HUES64 (cell line): ENCODE results near the gene PKD1.
"Not testable (repeated sequence)": the region's sequence is repeated elsewhere in the genome, so short reads cannot be mapped to it uniquely, and the experiment has no call there.

Source experiments
- H3K27ac ChIP-seq: 2 replicates; pipeline ENCODE4 v1.7.0; 2013; ENCODE audit warnings: low read depth, low read length, inconsistent platforms
- H3K27me3 ChIP-seq: 2 replicates; pipeline ENCODE4 v1.6.1; 2013; ENCODE audit warnings: mild to moderate bottlenecking, low read length; ENCODE audit not compliant: insufficient read depth
- H3K36me3 ChIP-seq: 2 replicates; pipeline ENCODE4 v1.6.1; 2013; ENCODE audit warnings: mild to moderate bottlenecking, low read length; ENCODE audit not compliant: insufficient read depth
- H3K4me1 ChIP-seq: 2 replicates; pipeline ENCODE4 v1.6.1; 2013; ENCODE audit warnings: mild to moderate bottlenecking, low read length, moderate library complexity; ENCODE audit not compliant: insufficient read depth
- H3K4me3 ChIP-seq: 2 replicates; pipeline ENCODE4 v1.5.1; 2013; ENCODE audit warnings: mild to moderate bottlenecking, low read length, moderate library complexity
- H3K9ac ChIP-seq: 2 replicates; pipeline ENCODE4 v1.6.1; 2013; ENCODE audit warnings: mild to moderate bottlenecking, low read depth, low read length
- H3K9me3 ChIP-seq: 2 replicates; pipeline ENCODE4 v1.6.1; 2013; ENCODE audit warnings: low read depth, low read length; ENCODE audit not compliant: insufficient read depth
- WGBS: fragments of 150-250, 120-280 bp; methylation state at CpG from one replicate; pipeline ENCODE4 v1.1.7; 2013; ENCODE audit warnings: missing lambda C conversion rate; 5-methylcytosine and 5-hydroxymethylcytosine counted together

The PKD1 gene

DNA sequence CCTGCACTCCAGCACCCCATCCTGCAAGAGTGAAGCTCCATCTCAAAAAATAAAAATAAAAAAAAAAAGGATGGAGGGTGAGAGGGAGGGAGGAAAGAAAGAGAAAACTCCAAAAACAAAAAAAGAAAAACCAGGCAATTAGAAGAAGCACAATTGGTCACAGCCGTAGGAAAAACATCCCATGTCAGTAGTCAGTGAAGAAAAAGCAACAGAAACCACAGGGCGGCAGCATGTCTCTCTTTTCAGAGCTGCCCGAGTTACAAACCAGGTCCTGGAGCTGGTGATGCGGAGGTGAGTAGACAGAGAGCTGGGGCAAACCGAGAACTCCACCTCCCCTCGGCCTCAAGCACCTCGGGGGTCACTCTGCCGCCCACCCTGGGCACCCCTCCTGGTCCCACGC, 14.4 kb downstream of the PKD1 start:
- H3K27ac ChIP-seq, H3K9ac ChIP-seq, H3K27me3 ChIP-seq, H3K36me3 ChIP-seq, H3K4me1 ChIP-seq, H3K9me3 ChIP-seq, H3K4me3 ChIP-seq: not testable (repeated sequence)
- 69% methylated on average over 6 of the region's 9 CpGs for WGBS

DNA sequence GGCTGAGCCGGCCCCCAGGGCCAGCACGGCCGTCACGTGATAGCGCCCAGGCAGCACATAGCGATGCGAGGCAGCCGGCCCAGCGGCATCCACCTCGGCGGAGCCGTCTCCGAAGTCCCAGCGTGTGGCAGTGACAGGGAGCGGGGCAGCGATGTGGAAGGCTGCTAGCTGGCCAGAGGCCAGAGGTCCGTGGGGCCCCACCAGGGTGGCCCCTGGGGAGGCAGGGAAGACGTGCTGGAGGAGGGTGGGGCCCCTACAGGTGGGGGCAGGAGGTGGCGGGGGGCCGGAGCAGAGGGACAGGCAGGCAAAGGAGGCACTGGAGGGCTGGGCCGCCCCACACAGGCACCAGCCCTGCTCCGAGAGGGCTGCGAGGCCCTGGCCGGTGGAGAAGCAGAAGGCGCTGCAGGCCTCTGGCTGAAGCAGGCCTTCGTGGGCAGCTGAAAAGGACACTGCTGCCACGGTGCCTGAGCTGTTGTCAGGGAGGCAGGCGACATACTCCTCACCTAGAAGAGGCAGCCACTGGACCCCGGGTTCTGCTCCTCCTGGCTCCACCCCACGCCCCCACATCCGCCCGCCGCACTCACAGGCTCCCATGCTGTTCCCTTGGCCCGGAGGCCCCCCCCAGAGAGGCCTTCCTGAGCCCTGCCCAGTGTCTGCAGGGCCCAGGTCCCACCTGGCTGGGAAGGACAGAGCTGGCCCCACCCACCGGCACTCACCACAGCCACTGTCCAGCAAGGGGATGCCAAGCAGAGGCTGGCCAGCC, 17.6 kb downstream of the PKD1 start:
- WGBS, result 92% methylated on average over 24 of the region's 35 CpGs
- H3K9ac ChIP-seq, H3K9me3 ChIP-seq, H3K27ac ChIP-seq, H3K4me3 ChIP-seq, H3K27me3 ChIP-seq, H3K4me1 ChIP-seq, H3K36me3 ChIP-seq: not testable (repeated sequence)

DNA sequence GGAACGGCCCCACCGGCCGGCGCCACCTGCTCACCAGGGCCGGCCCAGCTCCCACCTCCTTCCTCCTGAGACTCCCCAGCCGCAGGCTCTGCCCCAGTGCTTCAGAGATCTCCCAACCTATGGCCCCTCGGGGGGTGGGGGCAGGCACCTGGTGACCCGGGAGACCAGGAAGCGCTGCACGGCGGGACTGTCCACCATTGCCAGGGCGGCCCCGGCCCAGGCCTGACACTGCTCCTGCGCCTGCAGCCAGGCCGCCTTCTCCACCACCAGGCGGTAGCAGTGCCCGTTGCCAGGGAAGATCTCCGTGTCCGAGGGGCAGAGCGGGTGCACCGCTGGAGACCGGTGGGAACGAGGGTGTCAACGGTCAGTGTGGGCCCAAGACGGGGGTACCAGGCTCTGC, 18.4 kb downstream of the PKD1 start:
- H3K36me3 ChIP-seq, H3K4me3 ChIP-seq, H3K4me1 ChIP-seq, H3K27me3 ChIP-seq, H3K27ac ChIP-seq, H3K9ac ChIP-seq, H3K9me3 ChIP-seq: not testable (repeated sequence)
- WGBS, result 94% methylated on average over 19 of the region's 25 CpGs

DNA sequence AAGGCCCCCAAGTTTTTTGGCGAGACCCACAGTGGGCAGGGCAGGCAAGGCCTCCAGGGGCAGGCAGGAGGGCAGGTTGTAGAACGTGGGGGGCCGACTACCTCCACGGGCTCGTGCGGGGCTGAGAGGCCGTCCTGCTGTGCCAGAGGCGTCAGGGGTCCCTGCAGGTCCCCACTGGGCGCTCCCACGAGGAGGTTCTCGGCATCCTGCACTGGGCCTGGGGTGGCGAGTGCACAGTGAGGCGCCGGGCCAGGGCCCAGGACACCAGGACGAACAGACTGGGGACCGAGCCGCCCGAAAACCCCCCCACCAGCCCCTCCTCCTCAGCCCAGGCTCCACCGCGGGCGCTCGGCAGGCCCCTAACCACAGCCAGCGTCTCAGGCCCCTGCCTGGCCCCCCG, 19.3 kb downstream of the PKD1 start:
- not testable (repeated sequence) for H3K9me3 ChIP-seq, H3K4me1 ChIP-seq, H3K9ac ChIP-seq, H3K27ac ChIP-seq, H3K27me3 ChIP-seq, H3K36me3 ChIP-seq, H3K4me3 ChIP-seq
- 94% methylated on average over 17 of the region's 24 CpGs for WGBS

DNA sequence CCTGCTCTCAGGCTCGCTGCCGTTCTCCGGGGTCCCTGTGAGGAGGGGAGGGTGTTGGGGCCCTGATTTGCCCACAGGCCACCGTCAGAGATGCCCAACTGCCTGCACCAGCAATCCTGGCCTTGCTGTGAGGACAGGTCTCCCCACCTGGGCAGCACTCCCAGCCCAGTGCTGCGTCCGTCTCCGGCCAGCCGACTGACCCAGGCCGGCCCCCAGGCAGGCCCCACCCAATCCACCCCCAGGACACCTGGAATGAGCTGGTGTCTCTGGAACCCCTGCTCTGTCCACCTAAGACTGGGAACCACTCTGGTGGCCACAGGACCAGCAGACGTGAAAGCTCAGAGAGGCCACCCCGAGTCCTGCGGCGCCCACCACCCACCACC, 20.1 kb downstream of the PKD1 start:
- Histone ChIP-seq H3K9ac (no peak overlapping the region), H3K9me3 (no peaks in the 10 kb centered on the region), H3K4me3 (no peak overlapping the region), H3K27ac (no peak overlapping the region), H3K36me3 (0 out of 2 replicates have a peak, but pooled peaks cover 4% of the 10 kb centered on the region), H3K27me3 (no peaks in the 10 kb centered on the region), H3K4me1 (no peaks in the 10 kb centered on the region)
- 94% methylated on average over 13 of the region's 13 CpGs for WGBS

DNA sequence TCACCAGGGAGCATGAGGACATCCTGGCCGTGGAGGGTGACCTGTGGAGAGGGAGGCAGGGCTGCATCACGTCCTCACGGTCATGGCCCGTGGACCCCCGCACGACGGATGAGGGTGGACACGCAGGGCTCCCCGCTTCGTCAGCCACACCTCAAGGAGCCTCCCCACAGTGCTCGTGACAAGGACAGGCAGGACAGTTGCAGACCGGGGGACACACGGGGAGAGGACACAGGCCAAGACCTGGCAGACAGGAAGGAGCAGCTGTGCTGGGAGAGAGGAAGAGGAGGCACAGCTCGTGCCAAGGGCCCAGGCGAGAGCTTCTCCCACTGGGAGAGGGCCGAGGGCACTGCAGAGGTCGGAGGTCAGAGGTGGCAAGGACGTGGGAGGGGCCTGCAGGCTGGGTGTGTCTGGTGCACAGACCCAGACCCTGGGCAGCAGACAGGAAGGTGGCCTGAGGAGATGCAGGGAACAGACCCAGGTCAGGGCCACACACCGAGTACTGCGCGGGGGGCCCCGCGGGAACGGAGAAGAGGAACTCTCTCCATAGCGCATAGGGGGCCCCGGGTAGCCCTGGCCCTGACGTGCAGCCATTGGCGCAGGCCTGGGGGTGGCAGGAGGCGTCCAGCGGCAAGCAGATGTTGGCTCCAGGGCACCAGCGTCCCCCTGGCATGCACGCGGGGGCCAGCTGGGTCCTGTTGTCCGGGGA, 20.7 kb downstream of the PKD1 start:
- H3K36me3 ChIP-seq, H3K9ac ChIP-seq, H3K4me1 ChIP-seq, H3K4me3 ChIP-seq, H3K27ac ChIP-seq, H3K9me3 ChIP-seq, H3K27me3 ChIP-seq: not testable (repeated sequence)
- WGBS, result 95% methylated on average over 28 of the region's 34 CpGs

DNA sequence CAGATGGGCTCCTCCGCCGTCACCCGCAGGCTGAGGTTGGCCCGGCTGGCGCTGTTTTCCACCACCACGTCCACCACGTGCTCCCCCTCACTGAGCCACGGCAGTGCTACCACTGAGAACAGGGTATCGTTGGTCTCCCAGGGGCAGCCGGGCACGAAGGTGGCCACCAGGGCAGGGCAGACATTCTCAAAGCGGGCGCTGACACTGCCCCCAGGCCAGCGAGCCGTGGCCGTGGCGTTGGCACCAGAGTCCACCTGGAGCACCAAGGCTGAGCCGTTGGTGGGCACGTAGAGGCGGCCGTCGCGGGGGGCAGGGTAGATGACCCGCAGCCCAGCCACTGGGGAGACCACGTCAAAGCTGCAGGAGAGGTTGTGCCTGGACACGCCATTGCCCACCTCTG, 21.5 kb downstream of the PKD1 start:
- H3K27me3 ChIP-seq, H3K4me1 ChIP-seq, H3K9me3 ChIP-seq, H3K27ac ChIP-seq, H3K36me3 ChIP-seq, H3K9ac ChIP-seq, H3K4me3 ChIP-seq: not testable (repeated sequence)
- 96% methylated on average over 26 of the region's 26 CpGs for WGBS

DNA sequence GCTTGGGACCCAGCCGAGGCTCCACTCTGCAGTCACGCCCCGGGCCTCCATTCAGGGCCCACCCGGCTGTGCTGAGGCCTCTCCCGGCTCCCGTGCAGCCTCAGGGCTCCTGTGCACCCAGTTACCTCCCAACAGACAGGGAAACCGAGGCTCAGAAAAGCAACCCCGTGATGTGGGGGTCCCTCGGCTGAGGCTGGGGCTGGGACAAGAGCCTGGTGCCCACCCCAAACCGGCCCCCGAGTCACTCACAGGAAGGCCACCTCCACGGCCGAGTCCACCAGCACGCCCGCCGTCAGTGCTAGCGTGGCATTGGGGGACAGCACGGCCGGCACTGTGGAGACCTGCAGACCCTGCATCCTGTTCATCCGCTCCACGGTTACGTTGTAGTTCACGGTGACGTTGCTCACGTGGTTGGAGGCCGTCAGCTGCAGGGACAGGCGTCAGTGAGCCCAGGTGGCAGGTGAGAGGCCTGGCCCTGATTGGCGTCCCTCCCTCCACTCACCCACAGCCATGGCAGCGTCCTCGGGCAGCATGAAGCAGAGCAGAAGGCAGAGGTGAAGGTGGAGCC, 23.1 kb downstream of the PKD1 start:
- H3K4me1 ChIP-seq, H3K27me3 ChIP-seq, H3K9ac ChIP-seq, H3K9me3 ChIP-seq, H3K36me3 ChIP-seq, H3K4me3 ChIP-seq, H3K27ac ChIP-seq: not testable (repeated sequence)
- WGBS, result 94% methylated on average over 28 of the region's 30 CpGs

DNA sequence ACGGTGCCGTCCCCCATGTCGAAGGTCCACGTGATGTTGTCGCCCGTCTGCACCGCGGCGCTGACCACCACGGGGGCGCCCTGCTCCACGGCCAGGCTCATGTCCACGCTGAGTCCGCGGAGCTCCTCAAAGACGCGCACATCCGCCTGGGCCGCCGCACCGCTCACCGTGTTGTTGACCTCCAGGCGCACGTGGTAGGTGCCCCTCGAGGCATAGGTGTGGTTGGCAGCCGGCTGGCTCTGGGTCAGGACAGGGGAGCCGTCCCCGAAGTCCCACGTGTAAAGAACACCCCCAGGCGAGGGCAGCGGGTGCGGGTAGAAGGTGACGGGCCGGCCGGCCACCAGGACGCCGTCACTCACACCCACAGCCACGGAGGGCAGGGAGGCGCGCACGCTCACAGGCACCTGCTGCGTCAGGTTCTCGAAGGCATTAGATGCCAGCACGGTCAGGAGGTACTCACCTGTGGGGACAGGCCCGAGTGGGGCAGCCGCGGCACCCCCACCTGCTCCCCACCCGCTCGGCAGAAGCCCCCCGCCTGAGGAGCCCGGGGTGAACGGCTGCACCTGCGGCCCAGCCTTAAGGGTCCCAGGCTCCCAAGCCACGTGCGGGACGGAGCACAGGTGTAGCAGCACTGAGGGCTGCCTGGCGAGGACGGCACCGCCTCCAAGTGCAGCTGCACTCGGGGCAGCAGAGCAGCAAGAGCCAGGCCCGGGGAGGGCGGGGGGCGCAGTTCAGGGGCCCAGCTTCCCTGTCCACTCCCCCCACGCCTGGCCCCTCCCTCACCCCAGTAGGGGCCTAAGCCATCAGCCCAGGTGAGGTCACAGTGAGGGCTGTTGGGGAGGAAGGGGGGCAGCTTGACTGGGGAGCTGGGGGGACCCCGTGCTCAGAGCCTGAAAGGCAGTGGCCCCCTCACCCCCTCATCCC, 24.0 kb downstream of the PKD1 start:
- H3K9ac ChIP-seq, H3K27me3 ChIP-seq, H3K4me1 ChIP-seq, H3K9me3 ChIP-seq, H3K4me3 ChIP-seq, H3K27ac ChIP-seq, H3K36me3 ChIP-seq: not testable (repeated sequence)
- WGBS, result 96% methylated on average over 61 of the region's 65 CpGs

DNA sequence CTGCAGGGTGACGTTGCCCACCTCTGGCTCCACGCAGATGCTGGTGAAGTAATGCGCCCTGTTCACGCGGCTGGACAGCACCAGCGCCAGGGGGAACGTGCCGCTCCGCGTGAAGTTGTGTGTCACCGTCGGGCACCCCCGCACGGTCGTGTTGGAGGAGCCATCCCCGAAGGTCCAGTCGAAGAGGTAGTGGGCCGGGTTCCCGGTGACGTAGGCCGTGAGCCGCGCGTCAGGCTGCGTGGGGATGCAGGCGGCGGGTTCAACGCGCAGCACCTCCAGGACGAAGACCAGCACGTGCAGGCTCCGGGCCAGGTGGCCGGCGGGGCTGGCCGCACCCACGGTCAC, 24.7 kb downstream of the PKD1 start:
- H3K9me3 ChIP-seq, H3K36me3 ChIP-seq, H3K4me3 ChIP-seq, H3K27me3 ChIP-seq, H3K4me1 ChIP-seq, H3K9ac ChIP-seq, H3K27ac ChIP-seq: not testable (repeated sequence)
- WGBS, result 97% methylated on average over 36 of the region's 36 CpGs

DNA sequence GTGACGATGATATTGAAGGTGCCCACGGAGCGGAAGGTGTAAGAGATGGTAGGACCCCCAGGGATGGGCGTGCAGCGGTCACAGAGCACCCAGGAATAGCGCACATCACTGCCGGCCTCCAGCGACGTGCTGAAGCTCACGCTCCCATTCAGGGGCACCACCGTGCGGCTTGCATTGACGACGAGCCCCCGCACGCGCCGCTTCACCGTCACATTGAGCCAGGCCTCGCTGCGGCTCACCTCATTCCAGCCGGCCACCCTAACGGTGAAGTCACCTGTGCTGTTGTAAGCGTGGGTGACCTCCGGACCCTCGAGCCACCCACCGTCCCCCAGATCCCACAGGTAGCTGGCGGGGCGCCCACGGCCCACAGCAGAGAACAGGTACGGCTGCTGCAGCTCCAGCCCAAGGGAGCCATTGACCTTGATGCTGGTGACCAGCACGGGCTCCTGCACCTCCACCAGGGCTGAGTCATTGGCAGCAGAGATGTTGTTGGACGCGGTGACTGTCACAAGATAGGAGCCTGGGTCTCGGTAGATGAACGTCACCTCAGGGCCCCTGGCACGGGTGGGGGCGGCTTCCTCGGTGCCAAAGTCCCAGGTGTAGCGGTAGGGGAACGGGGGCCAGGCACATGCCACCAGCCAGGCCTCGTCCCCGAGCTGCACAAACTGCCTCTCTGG, 25.2 kb downstream of the PKD1 start:
- H3K27ac ChIP-seq, H3K36me3 ChIP-seq, H3K4me1 ChIP-seq, H3K4me3 ChIP-seq, H3K9me3 ChIP-seq, H3K27me3 ChIP-seq, H3K9ac ChIP-seq: not testable (repeated sequence)
- WGBS, result 96% methylated on average over 43 of the region's 43 CpGs
